DND-41 (cell line): ENCODE data around the gene RPS6KA1.

ENCODE experiments used
- ATAC-seq: fragments of 200-7000 bp; cut with Tn5 transposase; 3 replicates; pipeline ENCODE4 v1.9.1; 2021; ENCODE audit warnings: low read depth; ENCODE audit not compliant: insufficient read depth
- DNase-seq: peaks from one replicate; pipeline ENCODE4 v3.0.0-alpha.2; 2020
- H2AFZ ChIP-seq: 2 replicates; pipeline ENCODE4 v1.6.0; 2012; ENCODE audit warnings: low read depth, low read length
- H3K27ac ChIP-seq: 2 replicates; pipeline ENCODE4 v1.5.1; 2012; ENCODE audit warnings: low read length, inconsistent platforms
- H3K27me3 ChIP-seq: fragments of 200-600 bp; sonication (generic); 2 replicates; pipeline ENCODE4 v1.6.0; 2012; ENCODE audit warnings: low read length, mild to moderate bottlenecking, inconsistent platforms; ENCODE audit not compliant: insufficient read depth, poor library complexity
- H3K36me3 ChIP-seq: 2 replicates; pipeline ENCODE4 v1.5.1; 2012; ENCODE audit warnings: low read length, inconsistent platforms; ENCODE audit not compliant: insufficient read depth
- H3K4me1 ChIP-seq: 2 replicates; pipeline ENCODE4 v1.5.1; 2012; ENCODE audit warnings: mild to moderate bottlenecking, low read length; ENCODE audit not compliant: insufficient read depth
- H3K4me2 ChIP-seq: 2 replicates; pipeline ENCODE4 v1.6.0; 2012; ENCODE audit warnings: mild to moderate bottlenecking, moderate library complexity, low read length, inconsistent platforms; ENCODE audit not compliant: insufficient read depth
- H3K4me3 ChIP-seq, 2 experiments: fragments of 200-600 bp in 1 of 2; shearing (Covaris generic) in 1 of 2; 2 replicates each; pipeline ENCODE4 v1.5.1; 2012 to 2016; ENCODE audit warnings: inconsistent platforms in 2 of 2, low read length in 2 of 2, mild to moderate bottlenecking in 2 of 2, low read depth in 1 of 2, moderate library complexity in 1 of 2
- H3K79me2 ChIP-seq: 2 replicates; pipeline ENCODE4 v1.6.0; 2012; ENCODE audit warnings: low read length, inconsistent platforms; ENCODE audit not compliant: insufficient read depth
- H3K9ac ChIP-seq: 2 replicates; pipeline ENCODE4 v1.6.0; 2012; ENCODE audit warnings: low read depth, mild to moderate bottlenecking, inconsistent platforms, low read length, moderate library complexity
- H3K9me3 ChIP-seq: 2 replicates; pipeline ENCODE4 v1.5.1; 2012; ENCODE audit warnings: low read length, moderate library complexity, mild to moderate bottlenecking, inconsistent platforms; ENCODE audit not compliant: insufficient read depth, severe bottlenecking
- H4K20me1 ChIP-seq: 2 replicates; pipeline ENCODE4 v1.6.0; 2012; ENCODE audit warnings: low read length; ENCODE audit not compliant: insufficient read depth
- CTCF ChIP-seq: IDR thresholded peaks from 2 replicates; pipeline ENCODE4 v1.5.1; 2012; ENCODE audit warnings: borderline replicate concordance, low read length, moderate library complexity, mild to moderate bottlenecking; ENCODE audit not compliant: poor library complexity, severe bottlenecking; ENCODE audit errors: extremely low read depth
- EZH2 ChIP-seq: IDR thresholded peaks from 3 replicates; pipeline ENCODE4 v1.6.1; 2012; ENCODE audit warnings: borderline replicate concordance, low read depth, mild to moderate bottlenecking, moderate library complexity, low read length, inconsistent platforms; ENCODE audit not compliant: severe bottlenecking

RPS6KA1 gene

GRCh38 chr1:26540351-26540750, 10.8 kb downstream of the RPS6KA1 start:
- ATAC-seq, result no peak

GRCh38 chr1:26541431-26541815, 11.9 kb downstream of the RPS6KA1 start:
- DNase-seq, result no peak
- Histone ChIP-seq H2AFZ (0 out of 2 replicates have a peak overlapping the region, but pooled peaks have one; percentile 20), H3K9me3 (no peaks in the 10 kb centered on the region), H3K79me2 (peaks cover 7% of the 10 kb centered on the region), H3K4me2 (0 out of 2 replicates have a peak overlapping the region, but pooled peaks have one; percentile 6), H3K36me3 (peaks cover 3% of the 10 kb centered on the region; the same call in 1 of the 2 replicates), H3K4me3 (no peak overlapping the region), H3K9ac (peak overlapping the region; percentile 22), H4K20me1 (no peaks in the 10 kb centered on the region), H3K4me1 (peaks cover 36% of the 10 kb centered on the region), H3K27ac (peak overlapping the region; percentile 74), H3K27me3 (no peaks in the 10 kb centered on the region)
- peak; percentile 1; the same call in 2 of the 3 replicates for ATAC-seq
- TF ChIP-seq EZH2, result no peak
- no peak for TF ChIP-seq CTCF

More at GRCh38 chr1:26540351-26540750, 10.8 kb downstream of the RPS6KA1 start:
- H3K36me3 ChIP-seq, result peaks cover 3% of the 10 kb centered on the region; the same call in 1 of the 2 replicates
- TF ChIP-seq EZH2, result no peak
- TF ChIP-seq CTCF, result no peak
- H4K20me1 ChIP-seq, result no peaks in the 10 kb centered on the region
- H3K4me1 ChIP-seq, result peaks cover 26% of the 10 kb centered on the region
- no peaks in the 10 kb centered on the region for H3K27me3 ChIP-seq
- no peaks in the 10 kb centered on the region for H3K9me3 ChIP-seq
- no peak overlapping the region for H2AFZ ChIP-seq
- H3K9ac ChIP-seq, result no peak overlapping the region
- no peaks in the 10 kb centered on the region for H3K79me2 ChIP-seq
- H3K4me3 ChIP-seq, result no peak overlapping the region
- H3K4me2 ChIP-seq, result no peak overlapping the region
- H3K27ac ChIP-seq, result no peak overlapping the region
- DNase-seq, result no peak

- H3K4me2 ChIP-seq, result 0 out of 2 replicates have a peak overlapping the region, but pooled peaks have one; percentile 6
- TF ChIP-seq EZH2, result no peak
- TF ChIP-seq CTCF, result peak; percentile 64
- H3K9ac ChIP-seq, result peak overlapping the region; percentile 22
- no peak overlapping the region for H3K4me3 ChIP-seq
- peaks cover 42% of the 10 kb centered on the region for H3K4me1 ChIP-seq
- no peaks in the 10 kb centered on the region for H3K9me3 ChIP-seq
- ATAC-seq, result peak; percentile 74
- H3K79me2 ChIP-seq, result peaks cover 14% of the 10 kb centered on the region
- peak overlapping the region; percentile 74 for H3K27ac ChIP-seq
- peaks cover 6% of the 10 kb centered on the region; the same call in 1 of the 2 replicates for H3K36me3 ChIP-seq
- peak; percentile 88 for DNase-seq
- H2AFZ ChIP-seq, result 0 out of 2 replicates have a peak overlapping the region, but pooled peaks have one; percentile 20
- no peaks in the 10 kb centered on the region for H4K20me1 ChIP-seq
- H3K27me3 ChIP-seq, result no peaks in the 10 kb centered on the region
Observed at GRCh38 chr1:26541816-26542711, 12.5 kb downstream of the RPS6KA1 start.
